Activated CD8-positive, alpha-beta memory T cell treated with anti-CD3 and anti-CD28 coated beads, Interleukin-2, amount 50 U/mL, for 4 hours (primary cell): ENCODE data around the gene THY1.
"Not testable (repeated sequence)": the region's sequence is repeated elsewhere in the genome, so short reads cannot be mapped to it uniquely, and the experiment has no call there.

Source experiments
- DNase-seq: peaks from one replicate; pipeline ENCODE4 v3.0.0-alpha.2; 2020

The THY1 gene

GRCh38 chr11:119417726-119418540 is 5.0 kb downstream of the THY1 start:
- DNase-seq = no peak

GRCh38 chr11:119416606-119417580 is 6.1 kb downstream of the THY1 start:
- DNase-seq = no peak

GRCh38 chr11:119415966-119416365 is 7.0 kb downstream of the THY1 start:
- no peak for DNase-seq

GRCh38 chr11:119415517-119415916 is 7.5 kb downstream of the THY1 start:
- DNase-seq = no peak

GRCh38 chr11:119414734-119415133 is 8.2 kb downstream of the THY1 start:
- DNase-seq = no peak

- no peak for DNase-seq
Measured at GRCh38 chr11:119414321-119414720, 8.7 kb downstream of the THY1 start.

GRCh38 chr11:119412072-119412471 is 10.9 kb downstream of the THY1 start:
- DNase-seq = no peak

- no peak for DNase-seq
Measured at GRCh38 chr11:119410501-119410900, 12.5 kb downstream of the THY1 start.

- no peak for DNase-seq
Measured at GRCh38 chr11:119409731-119410130, 13.2 kb downstream of the THY1 start.

- no peak for DNase-seq
Measured at GRCh38 chr11:119406005-119406404, 17.0 kb downstream of the THY1 start.

GRCh38 chr11:119405448-119405847 is 17.5 kb downstream of the THY1 start:
- not testable (repeated sequence) for DNase-seq

GRCh38 chr11:119404872-119405271 is 18.1 kb downstream of the THY1 start:
- no peak for DNase-seq

GRCh38 chr11:119403021-119403420 is 20.0 kb downstream of the THY1 start:
- no peak for DNase-seq

- no peak for DNase-seq
Measured at GRCh38 chr11:119402470-119402869, 20.5 kb downstream of the THY1 start.

GRCh38 chr11:119400860-119401259 is 22.1 kb downstream of the THY1 start:
- DNase-seq = no peak

- no peak for DNase-seq
Measured at GRCh38 chr11:119397740-119398139, 25.2 kb downstream of the THY1 start.

GRCh38 chr11:119396835-119397234 is 26.1 kb downstream of the THY1 start:
- DNase-seq = no peak

GRCh38 chr11:119391275-119391674 is 31.7 kb downstream of the THY1 start:
- no peak for DNase-seq

GRCh38 chr11:119389611-119390254 is 33.2 kb downstream of the THY1 start:
- DNase-seq = no peak

GRCh38 chr11:119388103-119388502 is 34.9 kb downstream of the THY1 start:
- no peak for DNase-seq

GRCh38 chr11:119384332-119384731 is 38.6 kb downstream of the THY1 start:
- DNase-seq = no peak

- DNase-seq = not testable (repeated sequence)
Measured at GRCh38 chr11:119382513-119382912, 40.5 kb downstream of the THY1 start.

GRCh38 chr11:119382101-119382500 is 40.9 kb downstream of the THY1 start:
- DNase-seq = no peak
